Midbrain (tissue), 1 donor: Measurements from ENCODE around the gene CDC16.
"Not testable (repeated sequence)": the region's sequence is repeated elsewhere in the genome, so short reads cannot be mapped to it uniquely, and the experiment has no call there.

Source experiments
- DNase-seq: peaks from one replicate; lab custom pipeline; 2025; lab: John Stamatoyannopoulos, UW

The CDC16 gene

DNA sequence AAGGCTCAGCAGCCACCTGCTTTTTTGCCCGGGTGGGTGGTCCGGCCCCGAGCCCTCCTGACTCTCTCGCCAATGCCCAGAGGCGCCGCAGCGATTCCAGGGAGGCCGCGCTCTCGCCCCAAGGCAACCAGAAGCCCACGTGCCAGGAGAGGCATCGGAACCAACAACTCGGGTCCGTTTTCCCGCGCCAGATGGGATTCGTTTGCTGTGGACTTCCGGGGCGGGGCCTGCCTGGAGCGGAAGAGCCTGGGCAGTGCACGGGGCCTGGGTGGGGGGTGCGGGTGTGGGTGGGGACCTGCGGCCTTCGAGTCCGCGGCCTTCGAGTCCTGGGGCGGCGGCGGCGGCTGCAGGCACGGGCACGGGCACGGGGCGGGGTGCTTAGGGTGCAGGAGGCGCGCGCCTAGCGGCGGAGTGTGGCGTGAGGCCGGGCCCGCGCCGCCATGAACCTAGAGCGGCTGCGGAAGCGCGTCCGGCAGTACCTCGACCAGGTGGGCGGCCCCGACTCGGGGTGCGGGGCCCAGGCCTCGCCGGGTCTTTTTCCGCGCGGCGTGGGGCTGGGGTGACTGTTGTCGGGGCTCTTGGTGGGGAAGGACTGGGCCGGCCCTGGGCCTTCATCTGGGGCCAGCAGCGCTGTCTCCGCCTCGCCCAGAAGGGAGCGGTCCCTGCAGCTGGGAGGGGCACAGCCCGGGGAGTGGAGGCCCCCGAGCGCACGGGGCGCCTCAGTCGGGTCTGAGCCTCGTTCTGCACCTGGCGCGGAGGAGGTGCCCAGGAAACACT is at the start of gene CDC16:
CDC16 (plus strand) TSS at position 253 of the 777 bp plus-strand sequence; CDS start at position 441, 188 bp downstream.
- peak; percentile 93 for DNase-seq

- no peak for DNase-seq
These were observed 49.3 kb upstream of the CDC16 start for GRCh38 chr13:114185182-114185971.

- DNase-seq = no peak
These were observed 39.8 kb upstream of the CDC16 start for GRCh38 chr13:114194853-114195252.

DNA sequence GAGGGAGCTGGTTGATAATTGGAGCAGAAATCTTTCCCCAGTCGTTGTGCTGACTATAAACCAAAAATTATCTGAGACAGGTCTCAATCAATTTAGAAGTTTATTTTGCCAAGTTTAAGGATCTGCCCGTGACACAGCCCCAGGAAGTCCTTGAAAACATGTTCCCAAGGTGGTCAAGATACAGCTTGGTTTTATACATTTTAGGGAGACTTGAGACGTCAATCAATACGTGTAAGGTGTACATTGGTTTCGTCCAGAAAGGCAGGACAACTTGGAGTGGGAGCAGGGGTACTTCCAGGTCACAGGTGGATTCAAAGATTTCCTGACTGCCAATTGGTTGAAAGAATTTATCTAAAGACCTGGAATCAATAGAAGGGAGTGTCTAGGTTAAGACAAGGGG is 38.1 kb upstream of the CDC16 start:
- no peak for DNase-seq

- no peak for DNase-seq
These were observed 36.1 kb upstream of the CDC16 start for GRCh38 chr13:114198556-114198955.

GRCh38 chr13:114199526-114199925 is 35.2 kb upstream of the CDC16 start:
- not testable (repeated sequence) for DNase-seq

DNA sequence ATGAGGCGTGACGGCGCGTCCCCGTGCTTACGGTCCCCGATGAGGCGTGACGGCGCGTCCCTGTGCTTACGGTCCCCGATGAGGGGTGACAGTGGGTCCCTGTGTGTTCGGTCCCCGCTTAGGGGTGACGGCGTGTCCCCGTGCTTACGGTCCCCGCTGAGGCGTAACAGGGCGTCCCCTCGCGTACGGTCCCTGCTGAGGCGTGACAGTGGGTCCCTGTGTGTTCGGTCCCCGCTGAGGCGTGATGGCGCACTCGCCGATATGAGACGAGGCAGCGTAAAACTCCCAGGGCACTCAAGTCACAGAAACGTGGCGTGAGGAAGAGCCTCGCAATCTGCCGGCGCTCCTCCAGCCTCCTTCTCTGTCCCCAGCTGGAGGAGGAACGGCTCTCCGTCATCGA is 34.7 kb upstream of the CDC16 start:
- no peak for DNase-seq

- no peak for DNase-seq
These were observed 34.2 kb upstream of the CDC16 start for GRCh38 chr13:114200399-114200911.

- DNase-seq = no peak
These were observed 32.1 kb upstream of the CDC16 start for GRCh38 chr13:114202581-114202980.

GRCh38 chr13:114203536-114203935 is 31.2 kb upstream of the CDC16 start:
- no peak for DNase-seq

- no peak for DNase-seq
These were observed 29.8 kb upstream of the CDC16 start for GRCh38 chr13:114204894-114205293.

DNA sequence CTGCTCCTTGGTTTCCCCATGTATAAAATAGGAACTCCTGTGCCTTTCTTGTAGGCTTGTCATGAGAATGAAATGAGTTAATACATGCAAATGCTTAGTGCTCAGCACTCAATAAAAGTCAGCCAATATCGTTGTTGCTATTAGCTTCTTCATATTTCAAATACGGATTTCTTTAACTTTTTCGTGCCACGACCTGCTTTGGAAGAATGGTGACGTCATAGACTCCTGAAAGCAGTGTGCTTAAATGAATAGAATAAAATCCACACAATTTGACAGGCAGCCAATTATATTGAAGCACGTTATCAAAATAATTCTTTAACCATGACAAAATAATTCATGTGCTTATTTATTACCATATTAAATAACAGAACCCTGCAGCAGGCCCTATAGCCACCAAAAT is 26.6 kb upstream of the CDC16 start:
- DNase-seq = no peak

DNA sequence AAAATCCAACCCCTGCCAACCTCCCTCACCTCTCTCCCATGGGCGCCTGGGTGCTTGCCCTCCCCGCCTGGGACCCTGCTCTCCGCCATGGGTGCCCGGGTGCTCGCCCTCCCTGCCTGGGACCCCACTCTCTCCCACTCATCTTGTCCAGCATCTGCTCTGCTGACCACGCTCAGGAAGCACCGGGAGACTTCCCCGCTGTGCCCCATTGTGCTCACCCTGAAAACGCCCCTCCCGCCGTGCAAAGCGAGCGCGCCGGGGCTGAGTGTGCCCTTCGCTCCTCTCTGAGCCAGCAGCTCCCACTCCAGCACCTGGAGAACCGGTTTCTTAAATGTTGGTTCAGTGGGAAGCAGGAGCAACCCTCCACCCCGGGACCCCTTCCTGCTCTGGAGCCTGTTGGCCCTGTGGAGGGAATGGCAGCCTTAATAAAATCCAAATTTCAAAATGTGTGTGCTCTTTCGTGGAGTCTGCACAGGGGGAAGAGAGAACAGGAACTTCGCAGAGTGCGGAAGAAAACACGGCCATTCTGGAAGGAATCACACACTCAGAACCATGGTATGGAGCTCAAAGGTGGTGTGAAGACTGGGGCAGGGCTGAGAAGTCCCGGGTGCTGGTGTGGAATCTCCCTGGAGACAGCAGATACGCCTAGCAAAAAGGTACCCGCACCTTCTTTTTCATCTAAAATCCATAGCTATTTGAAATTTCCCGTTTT is 23.1 kb upstream of the CDC16 start:
- no peak for DNase-seq

DNA sequence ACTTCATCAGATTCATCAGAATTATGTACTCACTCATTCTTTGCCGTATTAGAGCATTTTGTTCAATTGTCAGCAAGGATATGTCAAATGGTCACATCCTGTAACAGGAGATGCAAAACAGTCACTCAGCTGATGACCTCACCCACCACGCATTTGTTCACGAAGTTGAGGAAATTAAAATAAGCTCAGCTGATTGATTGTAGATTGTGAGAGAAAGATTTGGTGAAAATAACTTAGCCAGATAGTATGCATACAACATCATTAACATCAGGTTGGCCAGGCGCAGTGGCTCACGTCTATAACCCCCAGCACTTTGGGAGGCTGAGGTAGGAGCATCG is 22.6 kb upstream of the CDC16 start:
- DNase-seq = no peak

GRCh38 chr13:114213980-114214379 is 20.7 kb upstream of the CDC16 start:
- no peak for DNase-seq

DNA sequence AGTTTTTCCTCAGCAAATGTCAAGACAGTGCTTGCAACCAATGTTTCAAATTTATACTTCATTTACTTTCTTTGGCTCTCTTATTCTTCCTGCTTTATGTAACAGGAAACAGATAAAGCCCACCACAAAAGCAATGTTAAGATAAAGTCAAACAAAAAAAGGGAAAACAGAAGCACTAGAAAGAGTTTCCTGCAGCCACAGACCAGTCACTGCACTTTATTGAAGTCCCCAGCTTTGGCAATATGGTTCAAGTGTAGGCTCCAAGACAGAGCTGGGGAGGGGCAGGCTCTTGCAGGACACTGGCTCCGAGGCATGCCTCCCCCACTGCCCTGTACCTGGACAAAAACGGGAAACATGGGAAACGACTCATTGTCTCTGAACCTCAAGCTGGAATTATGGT is 15.3 kb upstream of the CDC16 start:
- no peak for DNase-seq

- no peak for DNase-seq
These were observed 12.2 kb upstream of the CDC16 start for GRCh38 chr13:114222461-114222968.

- no peak for DNase-seq
These were observed 10.5 kb upstream of the CDC16 start for GRCh38 chr13:114224201-114224600.

- DNase-seq = no peak
These were observed 9.1 kb upstream of the CDC16 start for GRCh38 chr13:114225610-114226009.

DNA sequence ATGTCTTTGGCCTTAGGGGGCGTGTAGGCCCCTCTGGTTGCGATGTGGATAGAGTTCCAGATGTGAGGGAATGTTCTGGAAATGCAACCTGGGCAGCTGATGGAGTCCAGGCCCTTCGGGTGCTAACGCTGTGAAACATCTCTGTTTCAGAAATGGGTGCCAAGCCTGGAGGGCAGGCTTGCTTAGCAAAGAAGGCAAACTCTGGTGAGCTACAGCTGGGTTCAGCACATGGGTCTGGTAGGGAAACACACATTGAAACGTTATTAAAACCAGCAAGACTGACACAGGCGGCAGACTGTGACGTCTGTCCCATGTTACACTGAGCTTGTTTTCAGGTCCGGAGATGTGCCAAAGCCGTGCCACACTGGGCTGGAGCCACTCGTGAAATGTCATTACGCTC is 8.6 kb upstream of the CDC16 start:
- DNase-seq = peak; percentile 7

DNA sequence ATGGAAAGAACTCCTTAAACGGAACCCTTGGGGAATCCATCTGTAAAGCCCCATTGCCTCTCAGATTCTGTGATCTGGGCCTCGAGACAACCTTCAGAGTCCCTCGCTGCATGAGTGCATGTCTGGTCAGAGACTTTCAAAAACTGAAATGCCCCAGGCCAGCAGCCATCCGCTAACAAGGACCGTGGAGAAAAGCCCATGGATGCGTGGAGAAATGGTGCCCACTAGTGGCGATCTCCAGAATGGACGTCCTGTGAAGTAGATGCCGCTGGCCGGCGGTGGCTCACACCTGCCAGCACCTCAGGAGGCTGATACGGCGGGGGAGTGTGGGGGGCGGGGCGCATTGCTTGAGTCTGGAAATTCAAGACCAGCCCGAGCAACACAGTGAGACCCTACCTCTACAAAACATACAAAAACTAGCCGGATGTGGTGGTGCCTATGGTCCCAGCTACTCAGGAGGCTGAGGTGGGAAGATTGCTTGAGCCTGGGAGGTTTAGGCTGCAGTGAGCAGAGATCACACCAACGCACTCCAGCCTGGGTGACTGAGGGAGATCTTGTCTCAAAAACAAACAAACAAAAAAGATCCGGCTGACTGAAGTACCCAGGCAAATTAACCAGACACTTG is 7.9 kb upstream of the CDC16 start:
- peak; percentile 87 for DNase-seq

DNA sequence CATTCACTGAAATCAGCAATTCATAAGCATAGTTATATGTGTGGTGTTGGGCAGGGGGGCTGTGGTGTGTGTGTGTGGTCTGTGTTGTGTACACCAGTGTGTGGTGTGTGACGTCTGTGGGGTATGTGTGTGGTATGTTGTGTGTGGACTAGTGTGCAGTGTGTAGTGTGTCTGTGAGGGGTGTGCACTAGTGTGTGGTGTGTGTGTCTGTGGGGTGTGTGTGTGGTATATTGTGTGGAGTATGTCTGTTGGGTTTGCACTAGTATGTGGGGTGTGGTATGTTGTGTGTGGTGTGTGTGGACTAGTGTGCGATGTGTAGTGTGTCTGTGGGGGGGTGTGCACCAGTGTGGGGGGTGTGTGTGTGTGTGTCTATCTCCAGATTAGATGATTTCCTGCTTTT is 7.2 kb upstream of the CDC16 start:
- DNase-seq = no peak
